ENCODE measurements around the gene MUTYH. TPM values are rescaled to one million over a fixed set of nuclear protein-coding genes. Genes with fewer than 3 reads are reported as not detected.

The MUTYH gene
- total RNA-seq, 4 donors from 2014 or later = 34.7 to 62.2 (median 46.0) TPM

Other genes with a start within 250 kb of the MUTYH start
- gene ZSWIM5, start 133.8 kb downstream of the MUTYH start, total RNA-seq = 1 to 10 TPM; 2.1 to 3.7 (median 2.5) TPM
- 1 to 10 TPM in 3 of 4 donors, not detected in 1; 1.7 to 2.4 (median 1.7) TPM for gene HPDL, start 13.5 kb downstream of the MUTYH start, total RNA-seq
- 10 to 100 TPM in 2 of 4 donors, 1 to 10 TPM in 2; 7.4 to 16.7 (median 12.3) TPM for gene TOE1, start 270 bp downstream of the MUTYH start, total RNA-seq
- gene TESK2, start 150.7 kb upstream of the MUTYH start, total RNA-seq = 10 to 100 TPM in 1 of 4 donors, 1 to 10 TPM in 3; 3.9 to 11.7 (median 8.5) TPM
- 1 to 10 TPM in 2 of 4 donors, under 1 TPM in 1, not detected in 1; 0.42 to 2.9 (median 1.1) TPM for gene CCDC163, start 159.6 kb upstream of the MUTYH start, total RNA-seq
- 1 to 10 TPM; 3.6 to 4.2 (median 4.0) TPM for gene MMACHC, start 159.9 kb upstream of the MUTYH start, total RNA-seq
- 100 to 1,000 TPM; 160 to 225 (median 203) TPM for gene PRDX1, start 181.4 kb upstream of the MUTYH start, total RNA-seq
- 10 to 100 TPM; 53.1 to 69.5 (median 63.5) TPM for gene AKR1A1, start 210.4 kb upstream of the MUTYH start, total RNA-seq
- gene NASP, start 243.6 kb upstream of the MUTYH start, total RNA-seq = 100 to 1,000 TPM in 1 of 4 donors, 10 to 100 TPM in 3; 71.2 to 105 (median 80.6) TPM